ENCODE measurements around the gene DNAI7.

DNAI7 gene, protein sequence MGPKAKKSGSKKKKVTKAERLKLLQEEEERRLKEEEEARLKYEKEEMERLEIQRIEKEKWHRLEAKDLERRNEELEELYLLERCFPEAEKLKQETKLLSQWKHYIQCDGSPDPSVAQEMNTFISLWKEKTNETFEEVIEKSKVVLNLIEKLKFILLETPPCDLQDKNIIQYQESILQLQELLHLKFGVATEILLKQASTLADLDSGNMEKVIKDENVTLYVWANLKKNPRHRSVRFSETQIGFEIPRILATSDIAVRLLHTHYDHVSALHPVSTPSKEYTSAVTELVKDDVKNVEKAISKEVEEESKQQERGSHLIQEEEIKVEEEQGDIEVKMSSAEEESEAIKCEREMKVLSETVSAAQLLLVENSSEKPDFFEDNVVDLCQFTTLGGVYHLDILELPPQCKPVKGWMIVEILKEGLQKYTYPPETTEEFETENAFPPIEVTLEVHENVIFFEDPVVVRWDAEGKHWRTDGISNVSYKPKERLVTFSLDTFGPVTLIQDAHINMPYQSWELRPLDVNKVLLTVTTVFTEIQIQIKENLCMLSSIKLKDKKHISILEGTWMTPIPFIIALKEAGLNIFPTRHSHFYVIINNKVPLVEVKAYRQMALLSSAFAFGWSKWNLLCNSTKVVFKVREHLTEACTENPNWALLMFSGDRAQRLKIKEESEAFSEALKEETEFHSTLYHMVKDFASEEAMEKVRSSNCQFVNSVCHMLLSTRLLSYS

DNA sequence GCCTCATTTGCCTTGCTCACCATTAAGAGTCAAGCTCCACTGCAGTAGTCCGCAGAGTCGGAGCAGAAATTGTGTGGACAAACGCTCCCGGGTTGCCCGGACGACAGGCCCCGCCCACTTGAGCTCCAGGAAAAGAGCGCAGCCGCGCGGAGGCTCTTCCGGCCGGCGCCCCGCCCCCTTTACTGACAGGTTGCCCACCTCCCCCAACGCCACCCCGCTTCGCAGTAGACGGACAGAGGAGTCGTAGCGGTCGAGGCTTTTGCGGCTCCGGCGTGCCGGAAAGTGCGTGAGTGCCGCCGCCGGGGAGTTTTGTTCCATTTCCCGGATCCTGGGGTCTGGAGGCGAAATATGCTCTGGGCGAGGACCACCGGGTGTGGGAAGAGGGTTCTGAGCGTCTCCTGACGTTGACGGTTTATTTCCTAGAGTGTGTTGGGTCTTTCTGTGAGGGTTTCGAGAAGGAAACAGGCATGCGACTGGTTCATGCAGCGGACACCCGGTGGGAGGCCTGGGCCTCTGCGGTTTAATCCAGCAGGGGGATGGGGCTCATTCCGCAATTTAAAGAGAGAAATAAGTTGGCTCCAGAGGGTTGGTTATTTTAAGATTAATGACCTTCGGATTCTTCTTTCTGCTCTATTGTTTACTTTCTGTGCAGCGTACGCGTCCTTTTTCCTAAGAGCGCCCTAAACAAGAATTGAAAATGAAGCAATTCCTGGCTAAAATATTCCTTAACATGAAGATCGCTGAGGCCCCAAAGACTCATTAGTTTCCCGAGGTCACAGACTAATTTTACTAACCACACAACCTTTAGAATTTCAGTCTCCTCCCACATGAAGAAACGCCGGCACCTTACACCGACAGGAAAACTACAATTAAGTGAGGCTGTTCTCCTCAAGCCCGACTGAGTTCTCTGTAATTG is at the start of gene DNAI7, which contains the start of gene ETFRF1:
TSS of gene DNAI7 (minus strand) at position 105 of the 916 bp plus-strand sequence. CDS start at position 23, 82 bp downstream.
TSS of gene ETFRF1 (plus strand) at position 182 of the 916 bp plus-strand sequence. CDS start 8,720 bp downstream, outside the sequence.
- H3K36me3 ChIP-seq (ENCODE audit: control insufficient read depth, low read depth, low read length): no peaks in the 10 kb centered on the region
- H3K4me3 ChIP-seq (ENCODE audit: low read length): peak within 1 kb of the TSS; percentile 92
- H3K9me3 ChIP-seq (ENCODE audit: control insufficient read depth, low read depth, low read length): no peaks in the 10 kb centered on the region
- peak within 1 kb of the TSS; percentile 86 for H3K27ac ChIP-seq (ENCODE audit: low read length)
- H3K4me1 ChIP-seq (ENCODE audit: control insufficient read depth, low read depth, low read length): peaks cover 11% of the 10 kb centered on the region
- H3K27me3 ChIP-seq (ENCODE audit: control insufficient read depth, insufficient read depth, low read length): no peaks in the 10 kb centered on the region
- H3K9ac ChIP-seq (ENCODE audit: low read length): peak within 1 kb of the TSS; percentile 91

DNA sequence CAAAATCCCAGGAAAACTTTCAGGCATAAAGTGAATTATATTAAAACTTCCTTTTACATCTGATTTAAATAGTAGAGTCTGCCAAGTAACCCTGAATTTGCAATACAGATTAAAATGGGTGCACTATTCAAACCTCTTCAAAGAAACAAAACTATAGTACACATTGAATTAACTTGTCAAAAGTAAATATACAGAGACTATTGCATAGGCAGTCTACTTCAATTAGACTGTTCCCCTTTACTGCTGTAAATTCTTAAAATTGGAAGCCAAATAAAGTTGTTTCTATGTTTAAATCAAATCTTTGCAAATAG is 48.7 kb upstream of the DNAI7 start:
- Histone ChIP-seq H3K9me3 (ENCODE audit: control insufficient read depth, low read depth, low read length) (no peaks in the 10 kb centered on the region), H3K27me3 (ENCODE audit: control insufficient read depth, insufficient read depth, low read length) (no peaks in the 10 kb centered on the region), H3K4me3 (ENCODE audit: low read length) (no peak overlapping the region), H3K27ac (ENCODE audit: low read length) (no peak overlapping the region), H3K36me3 (ENCODE audit: control insufficient read depth, low read depth, low read length) (peaks cover 11% of the 10 kb centered on the region), H3K4me1 (ENCODE audit: control insufficient read depth, low read depth, low read length) (no peaks in the 10 kb centered on the region), H3K9ac (ENCODE audit: low read length) (no peak overlapping the region)

DNA sequence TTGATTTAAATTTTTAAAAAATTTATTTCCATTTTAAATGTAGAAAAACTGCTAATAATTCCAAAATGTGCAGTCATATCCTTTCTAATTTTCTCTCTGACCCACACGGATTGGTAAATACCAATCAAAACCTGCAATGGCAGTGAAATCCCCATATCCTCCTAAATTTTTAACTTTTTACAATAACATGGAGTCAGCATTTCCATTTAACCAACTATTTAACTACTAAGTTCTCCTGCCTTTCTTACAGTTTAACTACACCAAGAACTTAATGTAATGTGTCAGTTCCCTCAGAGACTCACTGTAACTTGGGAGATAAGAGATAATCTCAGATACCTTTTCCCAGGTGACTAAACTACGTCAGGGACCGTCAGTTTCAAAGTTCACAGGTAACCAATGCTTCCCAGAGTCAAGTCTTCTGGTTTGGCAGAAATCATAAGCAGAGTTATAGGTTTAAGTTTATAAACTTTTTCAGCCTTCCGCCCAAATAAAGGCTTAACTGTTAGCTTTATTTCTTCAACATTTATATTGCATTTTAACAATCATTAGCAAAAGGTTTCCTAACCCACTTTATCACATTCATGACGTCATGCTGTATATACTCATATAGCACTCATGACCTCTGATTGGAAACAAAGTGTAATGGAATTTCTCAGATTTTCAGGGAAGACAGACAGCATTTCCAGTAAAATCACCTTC is 48.2 kb upstream of the DNAI7 start:
- H3K9me3 ChIP-seq (ENCODE audit: control insufficient read depth, low read depth, low read length): no peaks in the 10 kb centered on the region
- H3K4me1 ChIP-seq (ENCODE audit: control insufficient read depth, low read depth, low read length): no peaks in the 10 kb centered on the region
- no peak overlapping the region for H3K9ac ChIP-seq (ENCODE audit: low read length)
- no peak overlapping the region for H3K4me3 ChIP-seq (ENCODE audit: low read length)
- H3K36me3 ChIP-seq (ENCODE audit: control insufficient read depth, low read depth, low read length): peaks cover 11% of the 10 kb centered on the region
- no peak overlapping the region for H3K27ac ChIP-seq (ENCODE audit: low read length)
- H3K27me3 ChIP-seq (ENCODE audit: control insufficient read depth, insufficient read depth, low read length): no peaks in the 10 kb centered on the region

DNA sequence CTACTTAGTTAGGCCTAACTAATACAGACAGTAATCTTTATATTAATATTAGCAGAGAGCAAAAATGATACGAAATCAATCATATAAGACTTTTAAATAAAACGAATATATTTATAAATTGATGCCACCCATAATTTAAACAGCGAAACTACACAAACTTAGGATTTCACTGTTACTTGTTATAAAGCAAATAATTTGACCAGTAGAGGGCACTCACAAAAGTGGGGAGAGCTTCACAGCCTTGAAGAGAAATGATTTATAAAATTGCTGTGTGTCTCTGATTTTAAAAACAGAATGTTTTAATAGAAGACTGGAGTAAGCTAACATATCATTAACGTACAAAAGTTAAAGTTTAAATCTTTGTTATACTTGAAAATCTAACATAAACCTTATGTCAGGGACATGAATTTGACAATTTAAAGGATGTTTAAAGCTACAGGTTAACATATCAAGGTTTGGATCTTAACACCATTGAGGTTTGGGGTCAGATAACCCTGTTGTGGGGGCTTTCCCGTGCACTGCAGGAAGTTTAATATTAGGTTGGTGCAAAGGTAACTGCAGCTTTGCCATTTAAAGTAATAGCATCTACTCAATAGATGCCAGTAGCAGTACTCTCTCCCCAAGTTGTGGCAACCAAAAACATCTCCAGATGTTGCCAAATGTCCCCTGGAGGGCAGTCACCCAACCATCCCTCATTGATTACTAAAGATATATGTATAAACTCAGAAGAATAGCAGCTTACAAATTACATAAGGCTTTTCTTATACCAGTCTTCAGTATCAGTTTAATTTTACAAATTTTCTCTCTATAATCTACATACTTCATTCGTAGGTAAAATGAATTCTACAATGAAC is 46.4 kb upstream of the DNAI7 start:
- H3K36me3 ChIP-seq (ENCODE audit: control insufficient read depth, low read depth, low read length): peaks cover 18% of the 10 kb centered on the region
- H3K4me1 ChIP-seq (ENCODE audit: control insufficient read depth, low read depth, low read length): no peaks in the 10 kb centered on the region
- no peak overlapping the region for H3K9ac ChIP-seq (ENCODE audit: low read length)
- H3K4me3 ChIP-seq (ENCODE audit: low read length): no peak overlapping the region
- no peaks in the 10 kb centered on the region for H3K27me3 ChIP-seq (ENCODE audit: control insufficient read depth, insufficient read depth, low read length)
- H3K27ac ChIP-seq (ENCODE audit: low read length): no peak overlapping the region
- H3K9me3 ChIP-seq (ENCODE audit: control insufficient read depth, low read depth, low read length): no peaks in the 10 kb centered on the region

DNA sequence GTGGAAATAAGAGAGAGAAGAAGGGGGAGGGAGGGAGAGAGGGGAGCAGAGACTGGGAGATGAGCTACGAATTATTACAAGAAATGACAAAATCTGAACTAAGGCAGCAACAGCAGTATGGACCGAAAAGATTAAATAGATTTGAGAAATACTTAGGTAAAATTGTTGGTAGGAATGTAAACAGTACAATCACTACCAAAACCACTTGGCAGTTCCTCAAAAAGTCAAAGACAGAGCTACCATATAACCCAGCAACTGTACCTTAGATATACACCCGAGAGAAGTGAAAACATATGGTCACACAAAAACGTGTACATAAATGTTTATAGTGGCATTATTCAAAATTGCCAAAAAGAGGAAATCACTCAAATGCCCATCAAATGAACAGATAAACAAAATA is 41.7 kb upstream of the DNAI7 start:
- H3K27ac ChIP-seq (ENCODE audit: low read length): no peak overlapping the region
- no peaks in the 10 kb centered on the region for H3K27me3 ChIP-seq (ENCODE audit: control insufficient read depth, insufficient read depth, low read length)
- H3K9ac ChIP-seq (ENCODE audit: low read length): no peak overlapping the region
- peaks cover 15% of the 10 kb centered on the region for H3K36me3 ChIP-seq (ENCODE audit: control insufficient read depth, low read depth, low read length)
- no peaks in the 10 kb centered on the region for H3K4me1 ChIP-seq (ENCODE audit: control insufficient read depth, low read depth, low read length)
- H3K9me3 ChIP-seq (ENCODE audit: control insufficient read depth, low read depth, low read length): no peaks in the 10 kb centered on the region
- no peak overlapping the region for H3K4me3 ChIP-seq (ENCODE audit: low read length)

DNA sequence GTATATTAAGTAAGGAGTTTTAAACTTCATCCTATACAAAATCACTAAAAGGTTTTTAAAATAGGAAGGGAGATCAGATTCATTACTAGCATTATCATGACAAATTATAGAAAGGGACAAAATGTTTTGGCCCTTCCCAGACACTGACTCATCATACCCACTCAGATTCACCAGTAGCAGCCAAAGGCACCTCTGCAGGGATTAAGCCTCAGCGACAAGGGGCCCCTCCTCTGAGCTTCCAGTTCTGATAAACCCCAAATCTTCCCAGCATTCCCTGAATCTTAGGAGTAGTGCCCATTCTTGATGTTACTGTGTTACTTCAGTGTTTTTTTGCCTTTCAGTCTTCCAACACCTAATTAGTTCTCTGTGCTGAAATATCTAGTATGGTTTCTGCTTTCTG is 41.2 kb upstream of the DNAI7 start:
- no peak overlapping the region for H3K4me3 ChIP-seq (ENCODE audit: low read length)
- H3K27ac ChIP-seq (ENCODE audit: low read length): no peak overlapping the region
- H3K36me3 ChIP-seq (ENCODE audit: control insufficient read depth, low read depth, low read length): peaks cover 15% of the 10 kb centered on the region
- H3K9me3 ChIP-seq (ENCODE audit: control insufficient read depth, low read depth, low read length): no peaks in the 10 kb centered on the region
- no peak overlapping the region for H3K9ac ChIP-seq (ENCODE audit: low read length)
- H3K27me3 ChIP-seq (ENCODE audit: control insufficient read depth, insufficient read depth, low read length): no peaks in the 10 kb centered on the region
- no peaks in the 10 kb centered on the region for H3K4me1 ChIP-seq (ENCODE audit: control insufficient read depth, low read depth, low read length)

DNA sequence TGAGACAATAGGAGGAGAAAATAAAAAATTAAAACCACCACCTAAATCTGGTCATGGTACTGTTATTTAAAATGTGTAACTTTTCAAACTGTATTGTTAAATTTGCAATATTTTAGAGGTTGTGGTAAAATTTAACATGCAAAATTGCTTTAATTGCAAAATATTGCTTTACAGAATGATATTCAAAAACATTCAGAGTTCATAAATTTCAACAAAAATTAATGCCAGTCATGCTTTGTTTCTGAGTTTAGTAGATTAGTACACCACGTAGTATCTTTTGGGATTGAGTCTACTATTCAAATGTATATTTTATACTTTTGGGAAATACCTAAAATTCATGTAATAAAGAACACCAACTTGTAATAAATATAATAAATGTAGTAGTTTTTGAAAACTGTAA is 18.4 kb upstream of the DNAI7 start:
- Histone ChIP-seq H3K9me3 (ENCODE audit: control insufficient read depth, low read depth, low read length) (no peaks in the 10 kb centered on the region), H3K4me3 (ENCODE audit: low read length) (no peak overlapping the region), H3K27ac (ENCODE audit: low read length) (no peak overlapping the region), H3K27me3 (ENCODE audit: control insufficient read depth, insufficient read depth, low read length) (no peaks in the 10 kb centered on the region), H3K9ac (ENCODE audit: low read length) (no peak overlapping the region), H3K36me3 (ENCODE audit: control insufficient read depth, low read depth, low read length) (peaks cover 12% of the 10 kb centered on the region), H3K4me1 (ENCODE audit: control insufficient read depth, low read depth, low read length) (no peaks in the 10 kb centered on the region)

DNA sequence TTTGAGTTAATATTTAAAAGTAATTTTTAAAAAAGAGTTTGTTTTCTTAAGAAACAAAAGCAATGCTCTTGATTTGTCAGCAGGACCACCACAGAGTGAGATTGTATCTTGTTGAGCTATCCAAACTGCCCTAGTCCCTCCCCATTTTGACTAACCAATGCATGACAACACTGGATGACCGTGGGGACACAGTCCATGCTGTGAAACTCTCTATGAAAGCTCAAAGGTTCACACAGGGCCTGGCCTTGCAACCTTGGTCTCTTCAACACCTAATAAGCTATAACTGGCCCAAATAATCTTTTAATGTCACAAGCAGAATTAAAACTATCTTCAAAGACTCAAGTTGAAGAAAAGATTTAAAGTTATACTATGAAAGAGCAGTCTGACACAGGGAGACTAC is 13.6 kb upstream of the DNAI7 start:
- Histone ChIP-seq H3K36me3 (ENCODE audit: control insufficient read depth, low read depth, low read length) (peaks cover 20% of the 10 kb centered on the region), H3K4me1 (ENCODE audit: control insufficient read depth, low read depth, low read length) (no peaks in the 10 kb centered on the region), H3K27ac (ENCODE audit: low read length) (no peak overlapping the region), H3K27me3 (ENCODE audit: control insufficient read depth, insufficient read depth, low read length) (no peaks in the 10 kb centered on the region), H3K9ac (ENCODE audit: low read length) (no peak overlapping the region), H3K4me3 (ENCODE audit: low read length) (no peak overlapping the region), H3K9me3 (ENCODE audit: control insufficient read depth, low read depth, low read length) (no peaks in the 10 kb centered on the region)

DNA sequence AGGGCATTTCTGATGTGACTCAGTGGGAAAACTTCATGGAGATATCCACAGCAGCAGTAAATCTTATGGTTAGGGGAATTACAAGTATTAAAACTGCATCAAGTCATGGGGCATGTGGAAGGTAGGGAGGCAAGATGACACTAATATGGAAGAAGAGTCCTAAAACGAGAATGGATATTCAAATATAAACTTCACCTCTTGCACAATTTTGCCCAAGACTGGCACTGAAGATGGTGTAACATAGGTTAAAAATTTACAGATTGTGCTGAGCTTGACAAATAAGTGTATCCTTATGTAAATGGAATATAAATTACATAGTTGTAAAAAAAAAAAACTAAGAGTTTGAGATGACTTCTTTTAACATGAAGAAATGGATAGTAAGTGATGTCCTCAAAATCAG is 12.9 kb upstream of the DNAI7 start:
- Histone ChIP-seq H3K9me3 (ENCODE audit: control insufficient read depth, low read depth, low read length) (no peaks in the 10 kb centered on the region), H3K27ac (ENCODE audit: low read length) (no peak overlapping the region), H3K9ac (ENCODE audit: low read length) (no peak overlapping the region), H3K4me3 (ENCODE audit: low read length) (no peak overlapping the region), H3K27me3 (ENCODE audit: control insufficient read depth, insufficient read depth, low read length) (no peaks in the 10 kb centered on the region), H3K36me3 (ENCODE audit: control insufficient read depth, low read depth, low read length) (peaks cover 20% of the 10 kb centered on the region), H3K4me1 (ENCODE audit: control insufficient read depth, low read depth, low read length) (no peaks in the 10 kb centered on the region)

DNA sequence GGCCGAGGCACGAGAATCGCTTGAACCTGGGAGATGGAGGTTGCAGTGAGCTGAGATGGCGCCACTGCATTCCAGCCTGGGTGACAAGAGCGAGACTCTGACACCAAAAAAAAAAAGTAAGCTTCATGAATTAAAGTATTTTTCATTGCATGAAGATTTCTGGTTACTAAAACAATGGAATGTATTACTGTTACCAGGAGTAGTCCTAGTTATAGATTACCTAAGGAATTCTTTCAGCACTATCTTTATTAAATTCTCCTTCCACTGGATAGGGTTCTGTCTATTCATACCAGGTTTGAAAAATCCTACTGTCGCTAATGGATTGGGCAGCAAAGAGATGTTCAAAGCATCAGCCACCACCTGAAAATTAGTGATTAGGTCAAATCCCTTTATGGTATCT is 12.5 kb upstream of the DNAI7 start:
- H3K27me3 ChIP-seq (ENCODE audit: control insufficient read depth, insufficient read depth, low read length): no peaks in the 10 kb centered on the region
- no peak overlapping the region for H3K27ac ChIP-seq (ENCODE audit: low read length)
- H3K9me3 ChIP-seq (ENCODE audit: control insufficient read depth, low read depth, low read length): no peaks in the 10 kb centered on the region
- peaks cover 20% of the 10 kb centered on the region for H3K36me3 ChIP-seq (ENCODE audit: control insufficient read depth, low read depth, low read length)
- no peaks in the 10 kb centered on the region for H3K4me1 ChIP-seq (ENCODE audit: control insufficient read depth, low read depth, low read length)
- H3K4me3 ChIP-seq (ENCODE audit: low read length): no peak overlapping the region
- no peak overlapping the region for H3K9ac ChIP-seq (ENCODE audit: low read length)

Data from iPS-18a (cell line).